ENCODE data around the gene KDR.

Gene KDR

DNA sequence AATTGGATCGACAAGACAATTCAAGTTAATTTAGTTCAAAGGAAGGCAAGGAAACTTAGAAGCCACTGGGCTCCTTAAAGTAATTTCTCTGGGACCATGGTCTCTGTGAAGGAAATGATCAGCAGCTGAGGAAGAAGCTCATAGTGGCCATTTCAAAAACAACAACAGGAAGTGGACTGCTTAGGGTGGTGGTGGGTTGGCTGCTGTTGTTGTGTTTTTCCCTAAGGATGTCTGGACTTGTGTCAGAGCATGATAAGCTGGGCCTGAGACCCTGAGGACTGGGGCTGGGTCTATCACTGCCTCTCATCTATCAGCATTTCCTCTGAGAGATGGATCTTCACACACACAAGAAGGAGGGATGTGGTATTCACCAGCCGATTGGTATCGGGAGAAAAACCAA is 18.3 kb downstream of the KDR start:
- Mint-ChIP-seq H3K9me3 (peaks cover 2% of the 10 kb centered on the region), H3K36me3 (no peaks in the 10 kb centered on the region), H3K4me1 (peaks cover 2% of the 10 kb centered on the region), H3K27ac (no peak overlapping the region), H3K27me3 (peaks cover 1% of the 10 kb centered on the region), H3K4me3 (no peak overlapping the region)
- DNase-seq (ENCODE audit: low spot score in 2 of 2) (no peak), ATAC-seq (ENCODE audit: low read depth) (no peak)

- H3K4me3 Mint-ChIP-seq: no peak overlapping the region
- peaks cover 2% of the 10 kb centered on the region for H3K4me1 Mint-ChIP-seq
- no peak for DNase-seq (ENCODE audit: low spot score in 2 of 2)
- no peaks in the 10 kb centered on the region for H3K36me3 Mint-ChIP-seq
- H3K9me3 Mint-ChIP-seq: peaks cover 2% of the 10 kb centered on the region
- H3K27me3 Mint-ChIP-seq: peaks cover 4% of the 10 kb centered on the region
- no peak for ATAC-seq (ENCODE audit: low read depth)
- no peak overlapping the region for H3K27ac Mint-ChIP-seq
Observed at GRCh38 chr4:55103224-55103623, 22.2 kb downstream of the KDR start.

DNA sequence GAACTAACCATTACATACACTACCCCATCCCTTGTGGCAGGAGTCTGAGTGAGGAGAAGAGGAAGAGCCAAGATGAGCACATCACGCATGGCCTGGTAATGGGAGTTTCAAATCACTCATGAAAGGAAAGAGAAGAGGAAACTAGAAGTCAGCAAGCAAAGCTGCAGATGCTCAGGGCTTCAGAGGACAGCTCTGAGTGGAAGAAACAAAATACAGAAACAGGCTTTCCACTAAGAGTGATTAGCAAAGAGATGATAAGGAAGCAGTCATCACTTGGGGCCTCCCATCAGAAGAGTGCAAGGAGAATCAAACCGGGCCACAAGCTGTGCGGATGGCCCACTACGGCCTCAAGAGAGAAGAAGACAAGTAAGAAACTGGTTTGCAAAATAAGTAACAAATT is 25.6 kb downstream of the KDR start:
- Mint-ChIP-seq H3K36me3 (no peaks in the 10 kb centered on the region), H3K27ac (no peak overlapping the region), H3K4me1 (no peaks in the 10 kb centered on the region), H3K4me3 (no peak overlapping the region), H3K27me3 (peaks cover 4% of the 10 kb centered on the region), H3K9me3 (no peaks in the 10 kb centered on the region)
- DNase-seq (ENCODE audit: low spot score in 2 of 2) (no peak), ATAC-seq (ENCODE audit: low read depth) (no peak)

DNA sequence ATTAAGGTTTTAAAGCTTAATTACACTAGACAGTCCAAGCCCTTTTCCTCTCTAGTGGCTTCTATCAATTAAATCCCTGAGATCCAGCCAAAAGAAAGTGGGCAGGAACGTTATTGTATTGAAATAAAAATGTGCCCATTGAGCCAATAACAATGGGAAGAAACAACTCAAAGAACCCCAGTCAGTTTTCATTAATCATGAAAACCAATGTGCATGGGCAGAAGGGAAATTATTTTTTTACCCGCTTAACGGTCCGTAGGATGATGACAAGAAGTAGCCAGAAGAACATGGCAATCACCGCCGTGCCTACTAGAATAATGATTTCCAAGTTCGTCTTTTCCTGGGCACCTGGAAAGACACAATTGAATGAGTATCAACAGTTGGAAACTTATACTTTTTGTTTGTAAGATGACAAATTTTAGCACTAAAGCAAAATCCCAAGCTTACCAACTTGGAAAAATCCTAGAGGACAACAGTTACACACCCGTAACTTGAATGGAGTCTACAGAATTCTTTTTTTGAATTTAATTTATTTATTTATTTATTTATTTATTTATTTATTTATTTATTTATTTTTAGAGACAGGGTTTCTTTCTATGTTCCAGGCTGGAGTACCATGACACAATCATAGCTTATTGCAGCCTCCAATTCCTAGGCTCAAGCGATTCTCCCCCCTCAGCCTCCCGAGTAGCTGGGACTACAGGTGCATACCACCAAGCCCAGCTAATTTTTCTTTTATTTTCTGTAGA is 26.8 kb downstream of the KDR start:
- ATAC-seq (ENCODE audit: low read depth): no peak
- H3K9me3 Mint-ChIP-seq: no peaks in the 10 kb centered on the region
- DNase-seq (ENCODE audit: low spot score in 2 of 2): no peak
- peaks cover 4% of the 10 kb centered on the region for H3K27me3 Mint-ChIP-seq
- no peaks in the 10 kb centered on the region for H3K4me1 Mint-ChIP-seq
- H3K36me3 Mint-ChIP-seq: no peaks in the 10 kb centered on the region
- H3K27ac Mint-ChIP-seq: no peak overlapping the region
- no peak overlapping the region for H3K4me3 Mint-ChIP-seq

DNA sequence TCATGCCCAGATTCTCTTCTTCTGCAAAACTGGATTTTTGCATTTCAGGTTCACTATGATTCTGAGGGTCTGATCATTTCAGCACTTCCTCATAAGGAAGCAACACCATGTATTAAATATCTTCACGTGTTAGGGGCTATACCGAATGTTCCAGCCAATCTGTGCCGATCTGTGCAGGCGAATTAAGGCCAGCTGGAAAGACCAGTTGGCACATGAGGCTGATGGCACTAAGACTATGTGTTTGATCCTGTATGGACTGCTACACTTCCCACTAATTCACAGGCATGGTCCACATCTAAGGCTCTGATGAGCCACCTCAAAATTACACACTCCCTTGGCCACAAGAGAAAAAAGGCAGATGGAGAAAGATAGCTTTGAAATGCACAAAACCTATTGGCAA is 28.8 kb downstream of the KDR start:
- H3K4me1 Mint-ChIP-seq: no peaks in the 10 kb centered on the region
- H3K4me3 Mint-ChIP-seq: no peak overlapping the region
- H3K27me3 Mint-ChIP-seq: peaks cover 4% of the 10 kb centered on the region
- no peak for DNase-seq (ENCODE audit: low spot score in 2 of 2)
- no peak for ATAC-seq (ENCODE audit: low read depth)
- no peak overlapping the region for H3K27ac Mint-ChIP-seq
- no peaks in the 10 kb centered on the region for H3K36me3 Mint-ChIP-seq
- H3K9me3 Mint-ChIP-seq: no peaks in the 10 kb centered on the region

DNA sequence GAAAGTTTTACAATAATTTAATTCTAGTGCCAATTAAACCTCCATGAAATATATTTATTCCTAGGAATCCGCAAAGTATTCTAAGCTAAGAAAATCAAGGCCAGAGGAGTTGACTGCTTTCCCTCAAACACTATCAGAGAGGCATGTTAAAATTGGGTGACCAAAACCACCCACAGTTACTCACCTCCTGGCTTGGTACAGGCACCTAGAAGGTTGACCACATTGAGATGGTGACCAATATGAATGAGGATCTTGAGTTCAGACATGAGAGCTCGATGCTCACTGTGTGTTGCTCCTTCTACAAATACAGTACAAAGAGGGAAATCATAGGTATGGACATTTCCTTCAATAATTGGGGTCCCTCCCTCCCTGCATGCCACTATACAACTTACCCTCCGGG is 29.4 kb downstream of the KDR start:
- peaks cover 4% of the 10 kb centered on the region for H3K27me3 Mint-ChIP-seq

DNA sequence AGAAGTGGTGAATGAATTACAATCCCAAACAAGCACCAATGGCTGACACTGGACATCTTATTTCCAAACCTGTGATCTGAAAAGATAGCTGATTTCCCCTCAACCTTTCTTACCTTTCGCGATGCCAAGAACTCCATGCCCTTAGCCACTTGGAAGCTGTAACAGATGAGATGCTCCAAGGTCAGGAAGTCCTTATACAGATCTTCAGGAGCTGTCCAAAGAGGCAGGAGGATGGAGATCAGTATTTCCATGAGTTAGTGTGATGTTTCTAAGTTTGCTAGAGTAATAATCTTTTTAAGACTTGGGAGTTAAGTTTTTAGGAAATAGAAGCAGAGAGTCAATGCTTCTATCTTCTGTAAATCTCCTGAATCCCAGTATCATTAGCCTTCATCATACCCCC is 32.9 kb downstream of the KDR start:
- ATAC-seq (ENCODE audit: low read depth): no peak
- Mint-ChIP-seq H3K27ac (no peak overlapping the region), H3K4me3 (no peak overlapping the region)

More for the DNA sequence above, 29.4 kb downstream of the KDR start:
- Mint-ChIP-seq H3K36me3 (no peaks in the 10 kb centered on the region), H3K4me3 (no peak overlapping the region), H3K9me3 (no peaks in the 10 kb centered on the region), H3K4me1 (no peaks in the 10 kb centered on the region), H3K27ac (no peak overlapping the region)
- DNase-seq (ENCODE audit: low spot score in 2 of 2) (no peak), ATAC-seq (ENCODE audit: low read depth) (no peak)

DNA sequence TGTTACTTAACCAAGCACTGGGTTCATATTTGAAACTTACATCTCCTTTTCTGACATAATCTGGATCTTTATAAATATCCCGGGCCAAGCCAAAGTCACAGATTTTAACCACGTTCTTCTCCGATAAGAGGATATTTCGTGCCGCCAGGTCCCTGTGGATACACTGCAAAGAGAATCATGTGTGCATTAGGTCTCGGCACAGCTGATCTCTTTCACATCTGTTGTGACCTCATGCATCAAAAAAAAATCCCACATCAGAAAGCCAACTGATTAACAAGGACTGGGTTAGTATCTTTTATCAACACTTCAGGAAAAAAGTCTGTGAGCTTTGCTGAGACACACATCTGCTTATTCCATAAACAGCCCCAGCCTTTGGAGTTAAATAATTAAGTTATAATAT is 35.5 kb downstream of the KDR start:
- H3K9me3 Mint-ChIP-seq: peaks cover 2% of the 10 kb centered on the region
- H3K4me3 Mint-ChIP-seq: no peak overlapping the region
- H3K27me3 Mint-ChIP-seq: no peaks in the 10 kb centered on the region
- H3K36me3 Mint-ChIP-seq: no peaks in the 10 kb centered on the region
- DNase-seq (ENCODE audit: low spot score in 2 of 2): no peak
- peaks cover 2% of the 10 kb centered on the region for H3K4me1 Mint-ChIP-seq
- ATAC-seq (ENCODE audit: low read depth): no peak
- H3K27ac Mint-ChIP-seq: no peak overlapping the region

More for the DNA sequence above, 32.9 kb downstream of the KDR start:
- no peak for DNase-seq (ENCODE audit: low spot score in 2 of 2)
- Mint-ChIP-seq H3K36me3 (no peaks in the 10 kb centered on the region), H3K27me3 (no peaks in the 10 kb centered on the region), H3K4me1 (peaks cover 2% of the 10 kb centered on the region), H3K9me3 (peaks cover 2% of the 10 kb centered on the region)

GRCh38 chr4:55087913-55088260 is 37.5 kb downstream of the KDR start:
- H3K4me3 Mint-ChIP-seq: no peak overlapping the region
- H3K27ac Mint-ChIP-seq: peak overlapping the region; percentile 85
- peaks cover 1% of the 10 kb centered on the region for H3K27me3 Mint-ChIP-seq
- H3K4me1 Mint-ChIP-seq: peaks cover 2% of the 10 kb centered on the region
- H3K9me3 Mint-ChIP-seq: peaks cover 2% of the 10 kb centered on the region
- ATAC-seq (ENCODE audit: low read depth) (no peak), DNase-seq (ENCODE audit: low spot score in 2 of 2) (no peak)
- no peaks in the 10 kb centered on the region for H3K36me3 Mint-ChIP-seq

- no peaks in the 10 kb centered on the region for H3K36me3 Mint-ChIP-seq
Observed at GRCh38 chr4:55087009-55087912, 38.1 kb downstream of the KDR start.

GRCh38 chr4:55086578-55086977 is 38.8 kb downstream of the KDR start:
- ATAC-seq (ENCODE audit: low read depth): no peak
- no peak overlapping the region for H3K27ac Mint-ChIP-seq
- peaks cover 1% of the 10 kb centered on the region for H3K27me3 Mint-ChIP-seq
- H3K36me3 Mint-ChIP-seq: no peaks in the 10 kb centered on the region
- H3K4me1 Mint-ChIP-seq: peaks cover 2% of the 10 kb centered on the region
- DNase-seq (ENCODE audit: low spot score in 2 of 2): no peak
- H3K4me3 Mint-ChIP-seq: no peak overlapping the region
- H3K9me3 Mint-ChIP-seq: peaks cover 2% of the 10 kb centered on the region

More at GRCh38 chr4:55087009-55087912, 38.1 kb downstream of the KDR start:
- ATAC-seq (ENCODE audit: low read depth) (no peak), DNase-seq (ENCODE audit: low spot score in 2 of 2) (no peak)
- H3K4me3 Mint-ChIP-seq: no peak overlapping the region
- H3K9me3 Mint-ChIP-seq: peaks cover 2% of the 10 kb centered on the region
- H3K4me1 Mint-ChIP-seq: peaks cover 2% of the 10 kb centered on the region
- peaks cover 1% of the 10 kb centered on the region for H3K27me3 Mint-ChIP-seq
- H3K27ac Mint-ChIP-seq: peak overlapping the region; percentile 85

DNA sequence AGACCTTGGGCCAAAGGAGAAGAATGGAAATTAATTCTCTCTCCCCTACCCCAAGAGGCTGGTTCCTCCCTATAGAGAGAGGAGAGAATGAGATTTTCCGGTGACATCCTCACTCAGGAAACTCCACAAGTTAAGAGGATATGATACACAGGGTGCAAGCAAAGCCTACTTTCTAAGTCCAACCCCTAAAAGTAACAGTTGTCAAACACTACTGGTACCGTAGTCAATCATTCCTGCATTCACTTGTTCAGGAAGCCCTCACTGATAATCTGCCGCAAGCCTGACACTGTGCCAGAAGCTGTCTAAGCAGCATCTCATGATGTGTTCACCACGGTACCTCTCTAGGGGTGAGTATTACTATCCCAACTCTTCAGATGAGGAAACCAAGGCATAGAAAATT is 41.7 kb downstream of the KDR start:
- H3K4me1 Mint-ChIP-seq: peaks cover 2% of the 10 kb centered on the region
- H3K27ac Mint-ChIP-seq: no peak overlapping the region
- H3K27me3 Mint-ChIP-seq: peaks cover 4% of the 10 kb centered on the region
- ATAC-seq (ENCODE audit: low read depth): no peak
- no peak overlapping the region for H3K4me3 Mint-ChIP-seq
- peaks cover 2% of the 10 kb centered on the region for H3K9me3 Mint-ChIP-seq
- no peaks in the 10 kb centered on the region for H3K36me3 Mint-ChIP-seq
- DNase-seq (ENCODE audit: low spot score in 2 of 2): no peak

GRCh38 chr4:55082756-55083155 is 42.6 kb downstream of the KDR start:
- Mint-ChIP-seq H3K36me3 (no peaks in the 10 kb centered on the region), H3K27me3 (peaks cover 4% of the 10 kb centered on the region), H3K4me1 (peaks cover 1% of the 10 kb centered on the region), H3K4me3 (no peak overlapping the region), H3K9me3 (peaks cover 1% of the 10 kb centered on the region), H3K27ac (no peak overlapping the region)
- DNase-seq (ENCODE audit: low spot score in 2 of 2) (no peak), ATAC-seq (ENCODE audit: low read depth) (no peak)

DNA sequence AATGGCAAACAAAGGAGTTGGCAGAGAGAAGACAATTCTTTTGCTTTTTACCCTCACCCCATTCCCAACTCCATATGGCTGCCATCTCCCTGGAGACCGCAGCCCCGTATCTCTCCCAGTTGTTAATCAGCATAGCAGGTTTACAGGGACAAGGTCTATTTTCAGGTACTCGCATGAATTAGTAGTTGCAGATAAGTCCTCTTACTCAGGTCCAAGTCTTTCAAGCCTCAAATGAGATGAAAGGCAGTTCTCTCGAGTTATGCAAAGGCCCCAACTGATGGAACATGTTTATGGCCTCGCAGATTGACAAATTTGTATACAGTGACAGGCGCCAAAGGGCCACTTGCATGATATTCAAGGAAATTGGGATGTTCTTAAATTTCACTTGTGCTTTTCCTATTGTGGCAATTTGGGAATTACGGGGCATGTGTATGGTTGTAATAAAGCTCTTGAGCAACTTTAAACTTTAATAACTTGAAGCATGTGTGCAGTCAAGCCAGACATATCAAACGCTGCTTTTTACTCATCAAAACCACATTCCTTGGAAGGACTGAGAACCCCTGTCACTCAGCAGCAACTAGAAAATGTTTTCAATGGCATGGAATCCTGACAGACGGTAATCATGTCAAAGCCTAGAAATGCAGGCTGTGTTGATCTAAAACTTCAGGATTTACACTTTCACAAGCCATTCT is 45.1 kb downstream of the KDR start:
- DNase-seq (ENCODE audit: low spot score in 2 of 2): no peak
- no peaks in the 10 kb centered on the region for H3K4me1 Mint-ChIP-seq
- H3K4me3 Mint-ChIP-seq: no peak overlapping the region
- no peaks in the 10 kb centered on the region for H3K36me3 Mint-ChIP-seq
- no peak overlapping the region for H3K27ac Mint-ChIP-seq
- H3K9me3 Mint-ChIP-seq: no peaks in the 10 kb centered on the region
- ATAC-seq (ENCODE audit: low read depth): no peak
- peaks cover 4% of the 10 kb centered on the region for H3K27me3 Mint-ChIP-seq
